HG03103 (cell line): ENCODE results near the gene PCDHGC5.

ENCODE experiments used
- ATAC-seq: cut with Tn5 transposase; IDR thresholded peaks from one replicate; pipeline ENCODE4 v1.9.1; 2021; ENCODE audit warnings: low read depth; ENCODE audit not compliant: unreplicated experiment

The PCDHGC5 gene

DNA sequence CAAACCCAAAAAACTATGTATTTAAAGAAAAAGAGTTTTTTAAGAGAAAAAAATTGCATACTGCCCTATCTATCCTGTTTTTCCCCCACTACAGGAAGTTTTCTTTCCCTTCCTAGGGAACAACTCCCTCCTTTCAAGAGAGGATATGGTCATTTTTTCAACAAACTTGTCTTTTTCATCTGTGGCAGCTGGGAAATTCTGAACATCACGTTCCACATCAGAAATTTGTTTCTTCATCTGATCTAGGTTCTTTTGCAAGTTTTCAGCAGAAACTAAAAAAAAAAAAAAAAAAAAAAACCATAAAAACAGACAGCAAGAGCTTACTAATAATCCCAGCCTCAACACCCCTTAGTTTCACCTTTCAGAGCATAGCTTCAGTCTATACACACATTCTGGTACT, 38.5 kb downstream of the PCDHGC5 start:
- no peak for ATAC-seq

GRCh38 chr5:141528291-141528984, 39.6 kb downstream of the PCDHGC5 start:
- no peak for ATAC-seq

DNA sequence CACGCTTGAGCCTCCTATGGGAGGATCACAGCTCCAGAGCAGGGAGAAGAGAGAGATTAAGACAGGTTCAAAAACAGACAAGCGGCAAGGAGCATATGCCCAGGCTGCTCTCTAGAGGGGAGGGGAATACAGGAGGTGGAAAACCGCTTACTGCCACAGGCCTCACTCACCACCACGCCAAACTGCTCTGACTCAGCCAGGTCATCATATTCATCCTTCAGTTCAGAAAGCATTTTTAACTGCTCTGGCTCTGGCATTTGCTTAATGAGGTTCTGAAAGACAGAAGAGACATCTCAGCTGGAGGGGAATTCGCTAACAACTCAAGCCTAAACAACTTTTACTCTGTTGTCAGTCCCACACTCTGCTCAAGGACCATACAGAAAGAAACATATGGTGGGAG, 40.1 kb downstream of the PCDHGC5 start:
- peak; percentile 37 for ATAC-seq

DNA sequence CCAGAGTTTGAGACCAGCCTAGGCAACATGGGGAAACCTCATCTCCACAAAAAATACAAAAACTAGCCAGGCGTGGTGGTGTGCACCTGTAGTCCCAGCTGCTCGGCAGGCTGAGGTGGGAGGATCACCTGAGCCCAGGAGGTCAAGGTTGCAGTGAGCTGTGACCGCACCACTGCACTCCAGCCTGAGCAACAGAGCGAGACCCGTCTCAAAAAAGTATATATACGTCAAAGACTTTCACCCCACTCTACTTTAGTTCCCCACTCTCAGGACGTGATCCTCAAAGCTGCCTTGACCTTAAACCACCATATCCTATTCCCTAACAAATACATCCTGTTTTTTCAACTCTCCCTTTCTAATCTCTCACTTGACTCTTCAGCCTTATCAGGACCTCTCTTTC, 41.0 kb downstream of the PCDHGC5 start:
- peak; percentile 51 for ATAC-seq

DNA sequence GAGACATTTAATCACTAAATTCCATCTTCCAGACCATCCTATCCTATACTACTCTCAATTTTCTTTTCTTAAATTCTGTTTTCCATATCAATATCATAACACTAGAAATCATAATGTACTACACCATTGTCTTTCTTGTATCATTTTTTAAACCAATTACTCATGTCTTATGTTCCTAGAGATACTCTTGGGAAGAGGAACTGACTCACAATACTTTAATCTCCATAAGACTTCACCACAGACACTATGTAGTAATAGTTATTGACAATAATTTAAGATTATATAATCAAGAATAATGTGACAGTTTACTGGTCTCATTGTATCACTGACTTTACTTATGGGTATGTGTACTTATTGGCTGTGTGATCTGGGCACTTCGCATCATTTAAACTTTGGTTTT, 43.8 kb downstream of the PCDHGC5 start:
- ATAC-seq = no peak

- no peak for ATAC-seq
These were observed 45.0 kb downstream of the PCDHGC5 start for GRCh38 chr5:141533897-141534296.

DNA sequence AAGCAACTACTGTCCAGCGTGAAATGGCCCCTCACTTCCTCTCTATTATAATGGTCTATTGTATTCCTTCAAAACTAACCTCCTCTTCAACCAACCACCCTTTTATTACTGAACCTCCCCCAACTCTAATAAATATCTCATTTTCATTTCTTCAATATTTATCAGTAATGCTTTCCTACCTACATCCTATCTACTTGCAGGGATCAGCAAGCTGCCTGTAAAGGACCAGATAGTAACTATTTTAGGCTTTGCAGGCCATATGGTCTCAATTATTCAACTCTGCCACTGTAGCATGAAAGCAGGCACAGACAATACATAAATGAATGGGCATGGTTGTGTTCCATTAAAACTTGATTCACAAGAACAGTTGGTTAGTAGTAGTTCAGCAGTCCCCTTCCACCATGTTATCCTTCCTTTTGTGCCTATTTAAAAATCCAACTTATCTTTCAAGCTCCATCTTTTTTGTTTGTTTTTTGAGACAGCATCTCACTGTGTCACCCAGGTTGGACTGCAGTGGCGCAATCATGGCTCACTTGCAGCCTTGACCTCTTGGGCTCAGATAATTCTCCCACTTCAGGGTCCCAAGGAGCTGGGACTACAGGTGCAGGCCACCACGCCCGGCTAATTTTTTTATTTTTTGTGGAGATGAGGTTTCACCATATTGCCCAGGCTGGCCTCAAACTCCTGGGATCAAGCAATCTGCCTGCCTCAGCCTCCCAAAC, 45.8 kb downstream of the PCDHGC5 start:
- no peak for ATAC-seq
